ENCODE measurements around the gene GRPR.
"Not testable (repeated sequence)": the region's sequence is repeated elsewhere in the genome, so short reads cannot be mapped to it uniquely, and the experiment has no call there.

GRPR gene

GRCh38 chrX:16141422-16142245 is 18.3 kb downstream of the GRPR start:
- Histone ChIP-seq H3K4me3 (ENCODE audit: low read depth in 1 of 2, low read length in 1 of 2) (no peak overlapping the region), H3K36me3 (no peaks in the 10 kb centered on the region)

DNA sequence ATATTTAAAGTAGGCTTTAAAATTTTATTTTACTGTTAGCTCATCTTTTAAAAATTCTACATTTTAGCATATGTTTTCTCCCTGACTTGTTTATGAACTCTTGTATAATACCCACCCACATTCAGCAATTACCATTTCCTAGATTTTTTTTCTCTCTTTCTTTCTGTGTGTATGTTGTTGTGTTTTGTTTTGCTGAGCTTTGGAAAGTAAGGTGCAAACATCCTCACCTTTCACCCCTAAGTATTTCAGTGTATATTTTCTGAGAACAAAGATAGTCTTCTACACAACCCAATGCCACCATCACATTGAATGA is 18.8 kb downstream of the GRPR start:
- Histone ChIP-seq H3K36me3 (no peaks in the 10 kb centered on the region), H3K4me3 (ENCODE audit: low read depth in 1 of 2, low read length in 1 of 2) (no peak overlapping the region), H3K4me1 (ENCODE audit: control insufficient read depth in 1 of 2, insufficient read depth in 1 of 2, low read depth in 1 of 2, low read length in 1 of 2) (no peaks in the 10 kb centered on the region), H3K9me3 (no peaks in the 10 kb centered on the region), H3K27me3 (no peaks in the 10 kb centered on the region), H3K27ac (no peak overlapping the region)
- TF ChIP-seq, protein P1, sequence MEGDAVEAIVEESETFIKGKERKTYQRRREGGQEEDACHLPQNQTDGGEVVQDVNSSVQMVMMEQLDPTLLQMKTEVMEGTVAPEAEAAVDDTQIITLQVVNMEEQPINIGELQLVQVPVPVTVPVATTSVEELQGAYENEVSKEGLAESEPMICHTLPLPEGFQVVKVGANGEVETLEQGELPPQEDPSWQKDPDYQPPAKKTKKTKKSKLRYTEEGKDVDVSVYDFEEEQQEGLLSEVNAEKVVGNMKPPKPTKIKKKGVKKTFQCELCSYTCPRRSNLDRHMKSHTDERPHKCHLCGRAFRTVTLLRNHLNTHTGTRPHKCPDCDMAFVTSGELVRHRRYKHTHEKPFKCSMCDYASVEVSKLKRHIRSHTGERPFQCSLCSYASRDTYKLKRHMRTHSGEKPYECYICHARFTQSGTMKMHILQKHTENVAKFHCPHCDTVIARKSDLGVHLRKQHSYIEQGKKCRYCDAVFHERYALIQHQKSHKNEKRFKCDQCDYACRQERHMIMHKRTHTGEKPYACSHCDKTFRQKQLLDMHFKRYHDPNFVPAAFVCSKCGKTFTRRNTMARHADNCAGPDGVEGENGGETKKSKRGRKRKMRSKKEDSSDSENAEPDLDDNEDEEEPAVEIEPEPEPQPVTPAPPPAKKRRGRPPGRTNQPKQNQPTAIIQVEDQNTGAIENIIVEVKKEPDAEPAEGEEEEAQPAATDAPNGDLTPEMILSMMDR (IDR thresholded peaks at IDR 0.05), result no peak

More at GRCh38 chrX:16141422-16142245, 18.3 kb downstream of the GRPR start:
- Histone ChIP-seq H3K9me3 (no peaks in the 10 kb centered on the region), H3K27me3 (no peaks in the 10 kb centered on the region), H3K4me1 (ENCODE audit: control insufficient read depth in 1 of 2, insufficient read depth in 1 of 2, low read depth in 1 of 2, low read length in 1 of 2) (no peaks in the 10 kb centered on the region), H3K27ac (no peak overlapping the region)
- TF ChIP-seq, protein P1 (IDR thresholded peaks at IDR 0.05), result no peak

DNA sequence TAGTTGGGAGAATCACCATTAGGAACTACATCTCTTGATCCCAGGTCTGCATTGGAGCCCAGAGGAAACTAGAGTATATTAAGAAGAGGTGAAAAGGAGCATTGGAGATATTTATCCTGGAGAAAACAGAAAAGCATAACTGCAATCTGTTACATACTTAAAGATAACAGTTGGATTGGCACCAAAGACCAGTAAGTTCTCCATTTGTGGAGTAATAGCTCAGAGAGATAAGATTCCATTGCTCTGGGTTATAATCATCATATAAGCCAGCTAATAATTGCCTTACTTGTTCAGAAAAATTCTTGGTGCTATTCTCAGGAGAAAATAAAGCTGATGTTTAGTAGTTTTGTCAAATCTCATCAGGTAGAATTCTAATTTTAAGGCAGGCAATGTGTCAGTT is 20.6 kb downstream of the GRPR start:
- Histone ChIP-seq H3K27ac (no peak overlapping the region), H3K4me1 (ENCODE audit: control insufficient read depth in 1 of 2, insufficient read depth in 1 of 2, low read depth in 1 of 2, low read length in 1 of 2) (no peaks in the 10 kb centered on the region), H3K27me3 (no peaks in the 10 kb centered on the region), H3K36me3 (no peaks in the 10 kb centered on the region), H3K4me3 (ENCODE audit: low read depth in 1 of 2, low read length in 1 of 2) (no peak overlapping the region), H3K9me3 (no peaks in the 10 kb centered on the region)
- TF ChIP-seq, protein P1 (IDR thresholded peaks at IDR 0.05), result no peak

- Histone ChIP-seq H3K9me3 (no peaks in the 10 kb centered on the region), H3K27ac (no peak overlapping the region), H3K4me3 (ENCODE audit: low read depth in 1 of 2, low read length in 1 of 2) (no peak overlapping the region), H3K4me1 (ENCODE audit: control insufficient read depth in 1 of 2, insufficient read depth in 1 of 2, low read depth in 1 of 2, low read length in 1 of 2) (no peaks in the 10 kb centered on the region), H3K27me3 (no peaks in the 10 kb centered on the region), H3K36me3 (no peaks in the 10 kb centered on the region)
- TF ChIP-seq, protein P1 (IDR thresholded peaks at IDR 0.05), result no peak
Measured at GRCh38 chrX:16144420-16144819, 21.1 kb downstream of the GRPR start.

DNA sequence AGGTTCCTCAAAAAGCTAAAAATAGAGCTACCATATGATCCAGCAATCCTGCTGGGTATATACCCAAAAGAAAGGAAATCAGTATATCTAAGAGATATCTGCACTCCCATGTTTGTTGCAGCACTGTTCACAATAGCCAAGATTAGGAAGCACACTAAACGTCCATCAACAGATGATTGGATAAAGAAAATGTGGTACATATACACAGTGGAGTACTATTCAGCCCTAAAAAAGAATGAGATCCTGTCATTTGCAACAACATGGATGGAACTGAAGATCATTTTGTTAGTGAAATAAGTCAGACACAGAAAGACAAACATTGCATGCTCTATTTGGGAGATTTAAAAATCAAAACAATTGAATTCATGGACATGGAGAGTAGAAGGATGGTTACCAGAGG is 21.7 kb downstream of the GRPR start:
- not testable (repeated sequence) for H3K27ac ChIP-seq; H3K27me3 ChIP-seq; H3K9me3 ChIP-seq; H3K4me1 ChIP-seq (ENCODE audit: control insufficient read depth in 1 of 2, insufficient read depth in 1 of 2, low read depth in 1 of 2, low read length in 1 of 2); H3K36me3 ChIP-seq; H3K4me3 ChIP-seq (ENCODE audit: low read depth in 1 of 2, low read length in 1 of 2)

GRCh38 chrX:16145656-16146055 is 22.3 kb downstream of the GRPR start:
- TF ChIP-seq, protein P1 (IDR thresholded peaks at IDR 0.05), result no peak
- H3K27me3 ChIP-seq, result no peaks in the 10 kb centered on the region
- no peak overlapping the region for H3K4me3 ChIP-seq (ENCODE audit: low read depth in 1 of 2, low read length in 1 of 2)
- H3K4me1 ChIP-seq (ENCODE audit: control insufficient read depth in 1 of 2, insufficient read depth in 1 of 2, low read depth in 1 of 2, low read length in 1 of 2), result no peaks in the 10 kb centered on the region
- H3K9me3 ChIP-seq, result no peaks in the 10 kb centered on the region
- H3K27ac ChIP-seq, result no peak overlapping the region
- no peaks in the 10 kb centered on the region for H3K36me3 ChIP-seq
